HepG2 (cell line): Measurements from ENCODE around the gene SEZ6. TPM values are rescaled to one million over a fixed set of nuclear protein-coding genes. Genes with fewer than 3 reads are reported as not detected.
A peak's percentile ranks its signal among the peaks of the same experiment; 100 is the strongest.

Source experiments
- FOSL1 ChIP-seq: sonication (generic); formaldehyde crosslinking; IDR thresholded peaks from 2 replicates; pipeline ENCODE4 v1.9.0; 2021; ENCODE audit warnings: missing genetic modification reagents, borderline replicate concordance
- FOXK2 ChIP-seq: fragments of 450-650 bp; IDR thresholded peaks from 2 replicates; pipeline ENCODE4 v1.6.1; 2016
- HMGA1 ChIP-seq: sonication (generic); formaldehyde crosslinking; conservative IDR thresholded peaks from 2 replicates; pipeline ENCODE4 v1.4.0; 2020; ENCODE audit warnings: missing genetic modification reagents
- MNT ChIP-seq: fragments of 450-650 bp; IDR thresholded peaks from 2 replicates; pipeline ENCODE4 v1.6.1; 2016
- MXD3 ChIP-seq: IDR thresholded peaks from 2 replicates; pipeline ENCODE4 v1.6.1; 2016; ENCODE audit warnings: mild to moderate bottlenecking, missing biosample characterization, missing genetic modification reagents
- NAIF1 ChIP-seq: sonication (generic); formaldehyde crosslinking; IDR thresholded peaks from 2 replicates; pipeline ENCODE4 v1.5.0; 2020; ENCODE audit warnings: mild to moderate bottlenecking, missing genetic modification reagents, borderline replicate concordance
- NFKB2 ChIP-seq: sonication (generic); formaldehyde crosslinking; IDR thresholded peaks from 2 replicates; pipeline ENCODE4 v1.4.0; 2020; ENCODE audit warnings: missing genetic modification reagents, borderline replicate concordance
- NFKBIZ ChIP-seq: IDR thresholded peaks from 2 replicates; pipeline ENCODE4 v1.6.1; 2018; ENCODE audit warnings: missing genetic modification reagents, missing compliant biosample characterization
- POLR2A ChIP-seq, 2 experiments: IDR thresholded peaks; 2 replicates each; pipeline ENCODE4 v1.6.1; 2011; ENCODE audit warnings: low read depth in 2 of 2, low read length in 2 of 2, mild to moderate bottlenecking in 1 of 2, moderate library complexity in 1 of 2; ENCODE audit not compliant: insufficient read depth in 1 of 2
- RBAK ChIP-seq: sonication (generic); formaldehyde crosslinking; IDR thresholded peaks from 2 replicates; pipeline ENCODE4 v1.5.1; 2020; ENCODE audit warnings: mild to moderate bottlenecking, missing genetic modification reagents
- SIN3B ChIP-seq: fragments of 150-350 bp; IDR thresholded peaks from 2 replicates; pipeline ENCODE4 v1.6.1; 2014; ENCODE audit warnings: low read length
- SNRNP70 ChIP-seq: fragments of 200-400 bp; formaldehyde crosslinking; IDR thresholded peaks from 2 replicates; pipeline ENCODE4 v1.6.1; 2017; ENCODE audit warnings: mild to moderate bottlenecking, low read depth, low read length, moderate library complexity
- ZBTB20 ChIP-seq: sonication (generic); formaldehyde crosslinking; IDR thresholded peaks from 2 replicates; pipeline ENCODE4 v1.8.1; 2023; ENCODE audit warnings: missing genetic modification reagents, low read depth, mild to moderate bottlenecking, borderline replicate concordance
- ZKSCAN8 ChIP-seq: IDR thresholded peaks from 2 replicates; pipeline ENCODE4 v1.6.1; 2016; ENCODE audit warnings: borderline replicate concordance, missing genetic modification reagents, missing compliant biosample characterization
- ZNF234 ChIP-seq: sonication (generic); formaldehyde crosslinking; conservative IDR thresholded peaks from 2 replicates; pipeline ENCODE4 v1.5.1; 2020; ENCODE audit warnings: mild to moderate bottlenecking, missing genetic modification reagents
- ZNF329 ChIP-seq: sonication (generic); formaldehyde crosslinking; IDR thresholded peaks from 2 replicates; pipeline ENCODE4 v1.9.0; 2021; ENCODE audit warnings: low read depth, mild to moderate bottlenecking, missing genetic modification reagents
- ZNF432 ChIP-seq: sonication (generic); formaldehyde crosslinking; IDR thresholded peaks from 2 replicates; pipeline ENCODE4 v1.5.0; 2020; ENCODE audit warnings: missing genetic modification reagents, mild to moderate bottlenecking, borderline replicate concordance
- ZNF496 ChIP-seq: sonication (generic); formaldehyde crosslinking; IDR thresholded peaks from 2 replicates; pipeline ENCODE4 v1.8.1; 2023; ENCODE audit warnings: mild to moderate bottlenecking, moderate library complexity, missing genetic modification reagents; ENCODE audit not compliant: insufficient replicate concordance
- ZNF512 ChIP-seq: sonication (generic); formaldehyde crosslinking; IDR thresholded peaks from 2 replicates; pipeline ENCODE4 v1.4.0; 2020; ENCODE audit warnings: mild to moderate bottlenecking, missing genetic modification reagents
- ZNF552 ChIP-seq: sonication (generic); formaldehyde crosslinking; IDR thresholded peaks from 2 replicates; pipeline ENCODE4 v1.9.0; 2022; ENCODE audit warnings: missing genetic modification reagents, mild to moderate bottlenecking, borderline replicate concordance
- ZNF564 ChIP-seq: sonication (generic); formaldehyde crosslinking; IDR thresholded peaks from 2 replicates; pipeline ENCODE4 v1.8.1; 2023; ENCODE audit warnings: mild to moderate bottlenecking, missing genetic modification reagents
- ZNF577 ChIP-seq: sonication (generic); formaldehyde crosslinking; IDR thresholded peaks from 2 replicates; pipeline ENCODE4 v1.4.0; 2020; ENCODE audit warnings: mild to moderate bottlenecking, low read depth, missing genetic modification reagents, borderline replicate concordance
- ZNF614 ChIP-seq: IDR thresholded peaks from 2 replicates; pipeline ENCODE4 v1.6.1; 2018; ENCODE audit warnings: missing biosample characterization, missing genetic modification reagents, inconsistent platforms, borderline replicate concordance
- ZNF619 ChIP-seq: sonication (generic); formaldehyde crosslinking; IDR thresholded peaks from 2 replicates; pipeline ENCODE4 v1.4.0; 2020; ENCODE audit warnings: mild to moderate bottlenecking, missing genetic modification reagents
- ZNF644 ChIP-seq: IDR thresholded peaks from 2 replicates; pipeline ENCODE4 v1.6.1; 2016; ENCODE audit warnings: low read depth
- ZNF7 ChIP-seq: IDR thresholded peaks from 2 replicates; pipeline ENCODE4 v1.6.1; 2016; ENCODE audit warnings: missing biosample characterization, missing genetic modification reagents
- ZNF720 ChIP-seq: sonication (generic); formaldehyde crosslinking; IDR thresholded peaks from 2 replicates; pipeline ENCODE4 v1.4.0; 2020; ENCODE audit warnings: missing genetic modification reagents
- ZNF782 ChIP-seq: sonication (generic); formaldehyde crosslinking; IDR thresholded peaks from 2 replicates; pipeline ENCODE4 v1.4.0; 2020; ENCODE audit warnings: missing genetic modification reagents, mild to moderate bottlenecking, borderline replicate concordance
- ZNF839 ChIP-seq: sonication (generic); formaldehyde crosslinking; IDR thresholded peaks from 2 replicates; pipeline ENCODE4 v1.4.0; 2020; ENCODE audit warnings: missing genetic modification reagents, mild to moderate bottlenecking, borderline replicate concordance
- polyA plus RNA-seq, 8 experiments: library from polyadenylated mRNA; depleted of rRNA in 3 of 8; stranded (reverse) in 7 of 8; unstranded in 1 of 8; fragments of >200 nt; fragmentation: Illumina TruSeq in 4 of 8; extraction: Trizol in 4 of 8; gene quantifications; 2 replicates each; pipeline versions ENCODE4 v1.2.1 to v1.2.3, GENCODE V29; 2011 to 2016; ENCODE audit warnings: low read depth in 4 of 8, missing spikeins in 1 of 8, mixed read lengths in 1 of 8; ENCODE audit not compliant: insufficient read depth in 1 of 8
- total RNA-seq, 5 experiments: library from RNA; depleted of rRNA; stranded (reverse); fragments of >200 nt; fragmentation: Illumina TruSeq; extraction: Trizol; gene quantifications; 2 replicates each; pipeline ENCODE4 v1.2.3, GENCODE V29; 2016; ENCODE audit warnings: low read depth in 1 of 5

SEZ6 gene
- total and polyA plus RNA-seq, 2 of the 13 experiments (the other 11 are each of a cell fraction or from before 2014, with no cell fraction given), result not detected

- TF ChIP-seq ZNF619 (CRISPR knock-in tag) (no peak), HMGA1 (CRISPR knock-in tag) (no peak), ZNF329 (CRISPR knock-in tag) (no peak), ZNF614 (CRISPR knock-in tag) (peak; percentile 66; the same call in 1 of the 2 replicates), MNT (no peak), ZNF234 (CRISPR knock-in tag) (no peak), ZNF782 (CRISPR knock-in tag) (no peak), SNRNP70 (no peak), ZNF644 (CRISPR knock-in tag) (peak; percentile 81; the same call in 1 of the 2 replicates), FOSL1 (CRISPR knock-in tag) (no peak), POLR2A (IDR thresholded peaks at IDR 0.05; ENCODE audit: insufficient read depth in 1 of 2, low read depth in 2 of 2, low read length in 2 of 2) (peak; percentile 16 to 40; a peak in 2 of 4 replicates), ZNF512 (no peak), ZNF564 (CRISPR knock-in tag) (no peak), ZBTB20 (no peak), ZNF720 (no peak), NFKBIZ (no peak), NAIF1 (CRISPR knock-in tag) (no peak), RBAK (CRISPR knock-in tag) (no peak), SIN3B (no peak), NFKB2 (CRISPR knock-in tag) (no peak), ZNF432 (CRISPR knock-in tag) (no peak), ZNF577 (CRISPR knock-in tag) (no peak), FOXK2 (no peak), ZNF552 (CRISPR knock-in tag) (no peak), MXD3 (CRISPR knock-in tag) (no peak), ZNF839 (CRISPR knock-in tag) (no peak), ZNF7 (no peak), ZKSCAN8 (CRISPR knock-in tag) (0 out of 2 replicates have a peak, but pooled peaks have one; percentile 46), ZNF496 (CRISPR knock-in tag) (no peak)
Measured at GRCh38 chr17:29045734-29046472, 40.1 kb upstream of the SEZ6 start (continued).
